Anterior cingulate cortex (tissue), 58 donors: ENCODE data around the gene MTUS2.

Source experiments
- DNase-seq, 58 donors: peaks; one replicate each; lab custom pipeline; 2025; lab: John Stamatoyannopoulos, UW

MTUS2 gene

GRCh38 chr13:28854657-28855056 lies 34.5 kb downstream of the MTUS2 start:
- DNase-seq = no peak

DNA sequence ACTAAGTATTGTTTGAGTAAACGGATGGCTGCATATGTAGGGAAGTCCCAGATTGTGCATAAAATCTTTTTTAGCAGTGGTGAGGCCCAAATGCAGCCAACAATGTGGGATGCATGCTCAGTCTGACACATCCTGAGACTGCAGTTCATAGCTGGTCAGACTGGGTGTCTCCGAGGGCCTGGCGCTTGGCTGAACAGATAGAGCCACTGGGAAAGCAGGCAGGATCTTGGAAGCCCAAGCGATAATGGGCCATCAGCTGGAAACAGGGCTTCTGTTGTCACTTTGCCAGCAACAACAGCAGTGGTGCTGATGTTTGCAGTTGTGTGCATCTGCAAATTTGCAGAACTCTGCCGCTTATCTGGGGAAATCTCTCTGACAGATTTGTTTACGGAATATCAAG lies 36.1 kb downstream of the MTUS2 start:
- no peak for DNase-seq

GRCh38 chr13:28859069-28859468 lies 38.9 kb downstream of the MTUS2 start:
- DNase-seq = no peak

- DNase-seq = no peak
These were observed 39.6 kb downstream of the MTUS2 start for GRCh38 chr13:28859717-28860116.

- DNase-seq = no peak
These were observed 44.4 kb downstream of the MTUS2 start for GRCh38 chr13:28864544-28864943.

- DNase-seq = no peak
These were observed 45.1 kb downstream of the MTUS2 start for GRCh38 chr13:28865149-28865744.

DNA sequence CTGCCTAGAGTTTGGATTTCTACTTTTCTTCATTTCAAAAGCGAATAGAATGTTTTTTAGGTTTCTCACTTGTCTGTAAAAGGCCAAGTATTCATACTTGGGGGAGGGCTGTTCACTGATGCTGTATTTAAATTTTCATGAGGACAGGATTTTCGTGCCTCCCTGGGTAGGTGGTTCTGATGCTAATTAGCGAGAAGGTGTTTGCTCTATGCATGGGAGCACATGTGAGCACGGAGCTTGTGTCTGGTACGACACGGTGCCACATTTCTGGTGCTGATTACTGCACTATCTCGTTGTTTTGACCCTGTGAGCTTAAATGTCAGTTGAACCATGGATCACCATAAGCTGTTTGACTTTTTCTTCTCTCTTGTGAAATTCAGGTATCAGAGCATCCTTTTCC lies 45.8 kb downstream of the MTUS2 start:
- DNase-seq = no peak

- no peak for DNase-seq
These were observed 46.8 kb downstream of the MTUS2 start for GRCh38 chr13:28866932-28867331.

GRCh38 chr13:28867564-28867963 lies 47.4 kb downstream of the MTUS2 start:
- DNase-seq = no peak

DNA sequence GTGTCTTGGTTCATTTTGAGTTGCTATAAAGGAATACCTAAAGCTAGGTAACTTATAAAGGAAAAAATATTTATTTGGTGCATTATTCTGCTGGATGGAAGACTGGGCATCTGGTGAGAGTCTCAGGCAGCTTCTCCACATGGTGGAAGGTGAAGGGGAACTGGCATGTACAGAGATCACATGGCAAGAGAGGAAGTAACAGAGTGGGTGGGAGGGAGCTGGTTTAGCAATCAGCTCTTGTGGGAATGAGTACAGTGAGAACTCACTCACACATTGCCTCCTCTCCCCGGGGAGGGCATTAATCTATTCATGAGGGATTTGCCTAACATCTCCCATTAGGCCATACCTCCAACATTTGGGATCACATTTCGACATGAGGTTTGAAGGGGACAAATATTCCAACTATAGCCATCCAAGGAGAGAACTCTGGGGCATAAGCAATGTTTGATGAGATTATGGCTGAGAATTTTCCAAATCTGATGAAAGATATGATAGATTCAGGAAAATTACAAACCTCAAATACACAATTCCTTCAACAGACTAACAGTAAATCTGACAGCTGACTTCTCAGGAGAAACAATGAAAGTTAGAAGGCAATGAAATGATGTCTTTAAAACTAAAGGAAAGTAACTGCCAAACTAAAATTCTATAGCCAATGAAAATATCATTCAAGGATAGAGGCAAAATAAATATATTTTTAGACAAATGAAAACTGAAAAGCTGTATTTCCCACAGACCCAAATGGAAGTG lies 52.5 kb downstream of the MTUS2 start:
- no peak for DNase-seq

DNA sequence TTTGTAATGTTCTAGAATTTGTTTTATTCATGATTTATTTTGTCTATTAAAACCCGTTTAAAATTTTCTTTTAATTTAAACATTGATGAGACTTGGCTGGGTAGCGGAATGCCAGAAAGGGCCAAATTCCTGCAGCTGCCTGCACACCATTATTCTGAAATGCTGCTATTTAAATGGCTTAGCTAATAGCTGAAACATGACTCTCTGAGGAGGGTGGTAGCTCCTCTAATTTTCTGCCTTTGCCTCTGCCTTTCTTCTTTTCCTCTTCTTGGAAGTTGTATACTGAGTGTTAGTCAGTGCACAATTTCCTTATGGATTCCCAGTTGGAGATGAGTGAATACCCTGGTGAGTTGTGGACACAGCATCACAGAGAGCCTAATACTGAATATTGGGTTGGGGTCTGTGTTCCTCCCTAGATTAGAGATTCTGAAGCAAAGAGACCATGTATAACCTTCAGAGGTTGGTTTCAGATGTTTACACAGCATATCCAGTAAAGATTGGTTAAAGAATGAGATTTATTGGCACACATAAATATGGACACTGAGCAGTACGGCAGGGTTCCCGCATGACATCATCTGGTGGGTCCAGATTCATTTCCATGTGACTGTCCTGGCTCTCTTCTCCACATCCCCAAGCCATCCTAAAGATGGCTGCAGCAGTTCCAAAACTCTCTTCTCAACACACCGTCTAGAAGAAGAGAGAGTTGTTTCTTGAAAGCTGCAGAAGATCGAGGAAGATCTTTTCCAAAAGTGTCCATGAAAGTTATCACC lies 55.9 kb downstream of the MTUS2 start:
- no peak for DNase-seq

GRCh38 chr13:28877408-28877807 lies 57.3 kb downstream of the MTUS2 start:
- no peak for DNase-seq

DNA sequence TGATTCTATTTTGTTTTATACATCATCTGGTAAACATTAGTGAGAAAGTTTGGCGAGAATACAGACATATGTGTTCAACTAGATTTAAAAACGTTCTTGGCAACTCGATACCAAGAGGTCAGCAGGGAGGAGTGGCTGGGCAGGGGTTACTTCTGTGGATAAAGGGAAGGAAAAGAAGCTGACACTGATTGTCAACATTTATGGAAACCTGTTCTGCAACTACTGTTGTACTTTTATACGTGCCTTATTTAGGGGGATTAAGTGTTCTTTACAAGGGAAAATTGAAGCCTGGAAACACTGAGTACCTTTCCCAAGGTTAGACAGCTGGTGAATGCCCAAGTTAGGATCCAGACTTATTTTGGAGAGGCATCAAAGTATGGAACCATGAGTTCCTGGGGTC lies 65.0 kb downstream of the MTUS2 start:
- no peak for DNase-seq

DNA sequence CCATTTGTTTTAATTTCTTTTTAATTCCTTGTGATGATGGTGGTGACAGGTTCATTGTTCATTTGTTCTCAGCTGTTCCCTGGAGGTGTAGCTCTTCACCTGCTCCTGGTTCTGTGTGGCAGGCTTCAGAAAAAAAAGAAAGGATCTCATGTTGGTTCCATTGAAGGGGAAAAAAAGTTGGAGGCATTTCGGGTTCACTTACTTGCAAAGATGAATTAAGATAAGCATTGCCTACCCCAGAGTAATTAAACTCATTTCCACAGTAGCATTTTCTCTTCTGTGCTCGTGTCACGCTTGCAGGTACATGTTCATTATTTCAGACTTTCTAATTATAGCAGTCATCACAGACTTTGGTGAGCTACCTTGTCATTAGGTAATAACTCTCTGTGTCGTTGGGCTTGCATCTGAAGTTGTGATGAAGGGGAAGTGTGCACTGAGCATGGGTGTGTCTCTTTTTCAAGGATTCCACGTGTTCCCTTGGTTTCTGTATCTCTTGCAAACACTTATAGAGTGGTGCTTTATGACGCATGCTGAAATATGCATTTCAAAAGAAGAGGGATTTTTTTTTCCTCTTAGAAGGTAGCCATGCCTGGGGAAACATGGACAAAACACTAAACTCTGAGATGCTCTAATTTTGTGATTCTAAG lies 69.1 kb downstream of the MTUS2 start:
- no peak for DNase-seq

GRCh38 chr13:28890712-28891111 lies 70.6 kb downstream of the MTUS2 start:
- no peak for DNase-seq

- DNase-seq = no peak
These were observed 97.9 kb downstream of the MTUS2 start for GRCh38 chr13:28918030-28918429.

DNA sequence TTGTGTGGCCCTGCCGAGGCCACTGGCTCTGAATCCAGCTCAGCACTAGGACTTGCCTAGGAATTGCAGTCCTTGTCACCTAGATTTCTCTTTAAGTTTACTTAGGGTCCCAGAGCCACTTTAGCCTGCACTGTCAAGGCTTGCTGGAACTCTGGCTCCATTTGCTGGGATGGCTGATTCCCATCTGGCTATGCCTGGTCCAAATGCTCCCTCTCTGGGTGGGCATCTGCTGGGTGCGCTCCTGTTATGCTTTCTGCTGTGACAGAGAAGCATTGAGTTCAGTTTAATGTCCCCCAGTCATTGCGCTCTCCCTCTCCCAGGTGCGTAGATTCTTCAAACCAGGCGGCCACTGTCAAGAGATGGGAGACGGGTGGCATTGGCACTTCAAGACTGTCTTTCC lies 102.2 kb downstream of the MTUS2 start:
- no peak for DNase-seq

DNA sequence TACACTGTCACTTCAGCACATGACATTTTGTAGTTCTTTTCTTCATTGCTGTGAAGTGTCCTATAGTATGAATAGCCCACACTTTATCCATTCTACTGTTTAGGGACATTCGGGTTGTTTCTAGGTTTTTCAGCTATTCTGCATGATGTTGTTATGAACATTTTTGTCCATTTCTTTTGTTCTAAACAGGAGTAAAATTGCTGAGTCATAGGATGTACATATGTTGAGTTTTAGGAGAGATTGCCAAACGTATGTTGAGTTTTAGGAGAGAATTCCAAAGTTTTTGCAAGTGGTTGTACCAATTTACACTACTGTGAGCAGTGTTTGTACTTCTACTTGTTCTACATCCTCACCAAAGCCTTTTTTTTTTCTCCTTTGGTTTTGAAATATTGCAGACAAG lies 115.0 kb downstream of the MTUS2 start:
- no peak for DNase-seq

- no peak for DNase-seq
These were observed 122.8 kb downstream of the MTUS2 start for GRCh38 chr13:28942906-28943305.

GRCh38 chr13:28953714-28954418 lies 133.7 kb downstream of the MTUS2 start:
- DNase-seq = no peak

- no peak for DNase-seq
These were observed 134.2 kb downstream of the MTUS2 start for GRCh38 chr13:28954419-28954725.
